ENCODE measurements around the gene SLC51B. TPM values are rescaled to one million over a fixed set of nuclear protein-coding genes. Genes with fewer than 3 reads are reported as not detected.

SLC51B gene
- total RNA-seq, 2 donors from 2014 or later = not detected

Other genes with a start within 250 kb of the SLC51B start
- gene PIF1, start 219.7 kb upstream of the SLC51B start, total RNA-seq = under 1 TPM; 0.44 to 0.45 TPM
- 10 to 100 TPM; 16.3 to 18.2 TPM for gene PLEKHO2, start 203.5 kb upstream of the SLC51B start, total RNA-seq
- gene ANKDD1A, start 133.5 kb upstream of the SLC51B start, total RNA-seq = 1 to 10 TPM; 3.0 to 8.9 TPM
- 10 to 100 TPM; 42.4 to 48.6 TPM for gene SPG21, start 55.5 kb upstream of the SLC51B start, total RNA-seq
- gene MTFMT, start 15.7 kb upstream of the SLC51B start, total RNA-seq = 1 to 10 TPM; 8.6 to 9.1 TPM
- not detected for gene RASL12, start 22.6 kb downstream of the SLC51B start, total RNA-seq
- not detected for gene KBTBD13, start 31.4 kb downstream of the SLC51B start, total RNA-seq
- 1 to 10 TPM; 7.8 to 8.4 TPM for gene UBAP1L, start 69.8 kb downstream of the SLC51B start, total RNA-seq
- gene PDCD7, start 88.4 kb downstream of the SLC51B start, total RNA-seq = 10 to 100 TPM; 20.3 to 23.4 TPM
- 10 to 100 TPM; 30.8 to 35.0 TPM for gene CLPX, start 140.0 kb downstream of the SLC51B start, total RNA-seq
- gene CILP, start 166.1 kb downstream of the SLC51B start, total RNA-seq = under 1 TPM; 0.22 to 0.26 TPM
- 10 to 100 TPM; 11.5 to 13.8 TPM for gene PARP16, start 241.5 kb downstream of the SLC51B start, total RNA-seq

All from T-helper 17 cell (primary cell).